GM19240 (cell line): ENCODE data around the gene NEURL1.
"Not testable (repeated sequence)": the region's sequence is repeated elsewhere in the genome, so short reads cannot be mapped to it uniquely, and the experiment has no call there.

ENCODE experiments used
- DNase-seq: peaks from one replicate; pipeline ENCODE4 v3.0.0; 2011; ENCODE audit warnings: low spot score; ENCODE audit not compliant: insufficient read length

NEURL1 gene

GRCh38 chr10:103493916-103494877 lies 692 bp downstream of the NEURL1 start:
- DNase-seq: no peak

DNA sequence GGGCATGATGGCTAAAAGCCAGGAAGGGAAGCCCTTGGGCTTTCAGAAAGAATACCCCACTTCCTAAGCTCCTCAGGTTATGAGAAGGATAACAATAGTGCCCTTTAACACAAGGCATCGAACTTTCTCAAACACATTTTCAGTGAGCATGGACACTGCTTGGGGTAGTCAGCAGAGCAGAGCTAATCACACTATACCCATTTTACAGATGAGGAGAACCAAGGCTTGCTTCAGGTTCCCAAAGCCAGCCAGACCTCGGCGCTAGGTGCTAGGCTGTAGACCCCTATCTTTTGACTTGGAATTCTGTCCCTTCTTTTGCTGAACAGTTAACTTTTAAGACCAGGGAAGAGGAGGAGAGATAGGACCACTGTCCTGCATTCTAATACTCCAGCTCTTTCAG lies 1.8 kb downstream of the NEURL1 start:
- no peak for DNase-seq

DNA sequence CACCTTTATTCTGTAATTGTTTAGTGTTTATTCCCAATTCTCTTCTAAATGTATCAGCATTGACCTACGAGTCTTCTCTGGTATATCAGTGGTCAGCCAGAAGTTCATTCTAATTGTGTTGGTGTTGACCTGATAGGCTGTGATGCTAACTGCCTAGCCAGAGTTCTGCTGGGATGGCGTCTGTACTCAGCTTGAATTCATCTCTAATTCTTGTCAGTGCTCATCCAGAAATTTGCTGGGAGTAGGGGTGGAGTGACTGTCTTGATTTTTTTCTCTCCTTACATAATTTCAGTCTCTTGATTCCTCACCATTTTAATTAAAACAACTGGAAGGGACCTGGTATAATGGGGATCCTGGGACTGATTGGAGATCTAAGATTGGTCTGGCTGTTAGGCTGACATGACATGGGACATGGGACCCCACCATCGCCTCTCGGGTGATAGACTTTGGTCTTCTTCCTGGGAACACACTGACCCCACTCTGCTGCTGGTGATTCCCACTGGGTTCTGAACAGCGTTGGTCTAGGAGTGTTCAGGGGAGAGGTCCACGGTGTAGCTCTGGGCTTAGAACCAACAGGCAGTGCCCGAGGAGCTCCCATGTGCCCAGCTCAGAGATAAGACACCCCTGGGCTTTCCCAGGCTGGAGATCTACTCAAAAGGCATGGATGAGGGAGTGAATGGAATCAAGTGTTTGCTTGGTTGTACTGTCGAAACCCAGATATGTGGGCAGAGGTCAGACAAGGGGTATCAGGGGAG lies 3.8 kb downstream of the NEURL1 start:
- no peak for DNase-seq

DNA sequence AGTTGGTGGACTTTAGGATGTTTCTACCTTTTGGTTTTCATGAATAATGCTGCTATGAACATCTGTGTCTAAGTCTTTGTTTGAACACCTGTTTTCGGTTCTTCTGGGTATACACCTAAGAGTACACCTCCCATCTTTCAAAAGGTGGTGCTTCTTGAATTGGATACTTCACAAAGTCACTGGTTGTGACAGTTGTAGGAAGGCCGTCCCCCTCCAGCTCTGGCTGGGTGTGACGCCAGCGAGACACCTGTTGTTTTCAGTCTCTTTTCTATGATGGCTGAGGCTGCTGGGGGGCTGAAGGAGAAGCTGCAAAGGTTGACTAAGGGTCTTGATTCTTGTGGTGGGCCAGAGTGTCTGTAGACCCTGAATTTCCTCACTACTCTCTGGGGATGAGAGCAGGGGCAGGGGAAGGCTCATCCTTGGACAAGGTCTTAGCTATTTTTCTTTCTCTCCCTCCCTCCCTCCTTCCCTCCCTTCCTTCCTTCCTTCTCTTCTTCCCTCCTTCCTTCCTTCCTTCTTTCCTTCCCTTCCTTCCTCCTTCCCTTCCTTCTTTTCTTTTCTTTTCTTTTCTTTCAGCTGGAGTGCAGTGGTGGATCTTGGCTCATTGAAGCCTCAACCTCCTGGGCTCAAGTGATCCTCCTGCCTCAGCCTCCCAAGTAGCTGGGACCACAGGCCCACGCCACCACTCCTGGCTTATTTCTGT lies 5.6 kb downstream of the NEURL1 start:
- no peak for DNase-seq

- DNase-seq: no peak
Measured at GRCh38 chr10:103499881-103500280, 6.4 kb downstream of the NEURL1 start.

GRCh38 chr10:103500481-103500880 lies 7.0 kb downstream of the NEURL1 start:
- DNase-seq: no peak

GRCh38 chr10:103501186-103501585 lies 7.7 kb downstream of the NEURL1 start:
- no peak for DNase-seq

DNA sequence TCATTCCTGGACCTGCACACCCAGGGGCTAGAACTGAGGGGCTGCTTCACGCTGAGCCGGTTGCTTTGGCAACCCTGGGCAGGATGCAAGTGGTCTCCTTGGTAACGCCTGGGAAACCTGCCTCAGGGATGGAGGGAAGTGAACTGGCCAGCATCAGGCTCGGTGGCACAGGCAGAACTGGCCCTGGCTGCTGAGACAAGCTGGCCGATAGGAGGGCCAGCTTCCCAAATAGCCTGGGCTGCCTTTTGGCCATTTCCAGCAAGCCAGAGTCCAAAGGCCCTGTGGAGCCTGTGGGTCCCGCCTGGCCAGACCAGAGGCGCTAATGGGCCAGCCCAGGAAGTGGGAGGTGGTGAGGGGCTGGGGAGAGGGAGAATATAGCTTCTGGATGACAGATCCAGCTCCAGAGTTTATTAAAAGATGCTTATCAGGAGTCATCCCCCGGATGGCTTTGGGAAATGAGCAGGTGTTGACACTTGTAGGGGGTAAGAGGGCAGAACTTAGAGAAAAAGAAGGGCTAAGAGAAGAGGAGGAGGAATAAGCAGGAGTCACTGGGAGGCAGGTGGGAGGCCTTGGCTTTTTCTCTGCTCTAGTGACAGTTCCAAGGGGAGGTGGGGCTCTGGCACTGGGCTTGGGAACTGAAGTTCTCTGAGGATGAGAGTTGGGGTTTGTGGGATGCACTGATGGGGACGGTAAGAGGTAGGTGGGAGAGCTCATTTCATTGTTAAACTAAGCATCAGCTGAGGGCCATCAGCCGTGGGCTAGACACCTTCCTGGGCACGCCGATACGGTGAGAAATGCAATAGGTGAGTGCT lies 9.6 kb downstream of the NEURL1 start:
- DNase-seq: no peak

DNA sequence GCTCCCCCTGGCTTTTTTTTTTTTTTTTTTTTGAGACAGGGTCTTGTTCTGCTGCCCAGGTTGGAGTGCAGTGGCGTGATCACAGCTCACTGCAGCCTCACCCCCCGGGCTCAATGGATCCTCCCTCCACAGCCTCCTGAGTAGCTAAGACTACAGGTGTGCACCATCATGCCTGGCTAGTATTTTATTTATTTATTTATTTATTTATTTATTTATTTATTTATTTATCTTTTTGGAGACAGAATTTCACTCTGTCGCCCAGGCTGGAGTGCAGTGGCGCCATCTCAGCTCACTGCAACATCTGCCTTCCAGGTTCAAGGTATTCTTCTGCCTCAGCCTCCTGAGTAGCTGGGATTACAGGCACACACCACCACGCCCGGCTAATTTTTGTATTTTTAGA lies 10.3 kb downstream of the NEURL1 start:
- DNase-seq: not testable (repeated sequence)

- no peak for DNase-seq
Measured at GRCh38 chr10:103504181-103504783, 10.8 kb downstream of the NEURL1 start.

- no peak for DNase-seq
Measured at GRCh38 chr10:103506061-103506460, 12.6 kb downstream of the NEURL1 start.

- no peak for DNase-seq
Measured at GRCh38 chr10:103507235-103508191, 14.0 kb downstream of the NEURL1 start.

GRCh38 chr10:103510046-103510685 lies 16.7 kb downstream of the NEURL1 start:
- DNase-seq: no peak

GRCh38 chr10:103510791-103511752 lies 17.6 kb downstream of the NEURL1 start:
- DNase-seq: no peak

DNA sequence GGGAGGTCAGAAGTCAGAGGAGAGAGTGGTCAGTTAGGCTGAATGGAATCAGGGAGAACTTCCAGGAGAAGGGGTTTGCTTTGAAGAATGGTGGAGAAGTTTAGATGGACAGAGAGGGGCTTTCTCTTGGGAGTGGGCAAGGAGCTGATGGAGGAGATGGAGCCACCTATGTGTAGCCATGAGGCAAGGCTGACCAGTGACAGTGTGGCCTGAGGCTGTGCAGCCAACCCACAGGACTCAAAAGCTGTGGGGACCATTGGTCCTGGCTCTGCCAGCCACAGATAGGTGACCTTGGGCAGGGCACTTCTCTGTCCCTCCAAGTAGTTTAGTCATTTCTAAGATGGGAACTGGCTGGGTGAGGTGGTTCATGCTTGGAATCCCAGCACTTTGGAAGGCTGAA lies 18.7 kb downstream of the NEURL1 start:
- no peak for DNase-seq

DNA sequence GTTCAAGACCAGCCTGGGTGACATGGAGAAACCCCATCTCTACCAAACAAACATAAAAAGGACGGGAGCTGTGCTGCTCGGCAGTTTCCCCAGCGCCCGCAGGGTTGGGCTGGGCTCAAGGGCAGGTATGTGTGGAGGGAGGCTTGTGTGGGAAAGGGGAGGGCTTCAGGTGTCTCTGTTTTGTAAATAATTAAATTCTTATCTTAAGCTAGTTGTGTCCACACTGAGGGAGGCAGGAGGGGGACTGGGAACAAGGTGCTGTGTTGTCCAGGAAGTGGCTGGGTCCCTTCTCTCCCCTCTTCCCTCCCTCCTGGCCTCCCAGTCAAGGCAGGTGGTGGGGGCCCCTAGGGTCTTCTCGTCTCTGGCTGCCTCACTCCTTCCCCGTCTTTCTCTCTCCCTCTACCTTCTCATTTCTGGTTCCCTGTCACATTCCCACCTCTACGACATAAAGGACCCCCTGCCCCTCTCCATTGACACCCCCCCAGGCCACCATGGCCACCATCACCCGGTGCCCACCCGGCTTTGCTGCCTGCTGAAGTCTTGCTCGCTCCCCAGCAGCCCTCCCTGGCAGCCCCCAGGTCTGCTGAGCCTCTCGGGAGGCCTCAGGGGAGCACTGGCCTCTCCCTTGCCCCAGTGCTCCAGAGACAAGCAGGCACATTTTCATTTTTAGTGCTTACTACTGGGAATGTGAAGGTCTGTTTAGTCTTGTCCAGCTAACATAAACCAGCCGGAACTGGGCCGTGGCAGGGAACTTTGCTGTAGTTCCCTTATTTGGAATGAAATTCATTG lies 19.3 kb downstream of the NEURL1 start:
- DNase-seq: no peak
